HUES48 (cell line): ENCODE measurements around the gene UBE2O.

Source experiments
- H3K27ac ChIP-seq: one replicate; pipeline ENCODE4 v1.7.0; 2013; ENCODE audit warnings: low read depth, low read length, inconsistent platforms
- H3K27me3 ChIP-seq: 2 replicates; pipeline ENCODE4 v1.6.1; 2013; ENCODE audit warnings: mild to moderate bottlenecking, low read length; ENCODE audit not compliant: control insufficient read depth, insufficient read depth
- H3K36me3 ChIP-seq: 2 replicates; pipeline ENCODE4 v1.6.1; 2013; ENCODE audit warnings: low read length; ENCODE audit not compliant: control insufficient read depth, insufficient read depth
- H3K4me1 ChIP-seq: 2 replicates; pipeline ENCODE4 v1.6.1; 2013; ENCODE audit warnings: mild to moderate bottlenecking, low read length; ENCODE audit not compliant: control insufficient read depth, insufficient read depth
- H3K4me3 ChIP-seq: 2 replicates; pipeline ENCODE4 v1.5.1; 2013; ENCODE audit warnings: mild to moderate bottlenecking, low read depth, low read length
- H3K9ac ChIP-seq: 2 replicates; pipeline ENCODE4 v1.6.1; 2013; ENCODE audit warnings: mild to moderate bottlenecking, low read depth, low read length, moderate library complexity
- H3K9me3 ChIP-seq: 2 replicates; pipeline ENCODE4 v1.6.1; 2013; ENCODE audit warnings: low read length; ENCODE audit not compliant: control insufficient read depth, insufficient read depth

The UBE2O gene

GRCh38 chr17:76437467-76438402, 15.2 kb downstream of the UBE2O start:
- H3K27ac ChIP-seq = no peak overlapping the region
- no peak overlapping the region for H3K4me3 ChIP-seq
- H3K4me1 ChIP-seq = peaks cover 38% of the 10 kb centered on the region

GRCh38 chr17:76435751-76436150, 17.2 kb downstream of the UBE2O start:
- Histone ChIP-seq H3K4me1 (peaks cover 35% of the 10 kb centered on the region), H3K4me3 (no peak overlapping the region), H3K36me3 (peaks cover 5% of the 10 kb centered on the region), H3K27ac (no peak overlapping the region), H3K9me3 (no peaks in the 10 kb centered on the region), H3K9ac (no peak overlapping the region), H3K27me3 (no peaks in the 10 kb centered on the region)

More at GRCh38 chr17:76437467-76438402, 15.2 kb downstream of the UBE2O start:
- H3K9me3 ChIP-seq = no peaks in the 10 kb centered on the region
- peaks cover 5% of the 10 kb centered on the region for H3K36me3 ChIP-seq
- H3K9ac ChIP-seq = no peak overlapping the region
- no peaks in the 10 kb centered on the region for H3K27me3 ChIP-seq

- Histone ChIP-seq H3K9ac (no peak overlapping the region), H3K27ac (no peak overlapping the region), H3K4me1 (peaks cover 38% of the 10 kb centered on the region), H3K36me3 (peaks cover 6% of the 10 kb centered on the region), H3K9me3 (no peaks in the 10 kb centered on the region), H3K27me3 (no peaks in the 10 kb centered on the region), H3K4me3 (no peak overlapping the region)
Measured at GRCh38 chr17:76434870-76435269, 18.1 kb downstream of the UBE2O start.

- Histone ChIP-seq H3K9ac (no peak overlapping the region), H3K4me3 (no peak overlapping the region), H3K36me3 (peaks cover 7% of the 10 kb centered on the region), H3K27ac (no peak overlapping the region), H3K9me3 (no peaks in the 10 kb centered on the region), H3K27me3 (no peaks in the 10 kb centered on the region), H3K4me1 (peaks cover 34% of the 10 kb centered on the region)
Measured at GRCh38 chr17:76433693-76434092, 19.3 kb downstream of the UBE2O start.

GRCh38 chr17:76432712-76433336, 20.1 kb downstream of the UBE2O start:
- peaks cover 7% of the 10 kb centered on the region for H3K36me3 ChIP-seq
- no peaks in the 10 kb centered on the region for H3K9me3 ChIP-seq
- no peak overlapping the region for H3K4me3 ChIP-seq
- H3K27ac ChIP-seq = no peak overlapping the region
- no peak overlapping the region for H3K9ac ChIP-seq
- peaks cover 26% of the 10 kb centered on the region for H3K4me1 ChIP-seq
- H3K27me3 ChIP-seq = no peaks in the 10 kb centered on the region

- Histone ChIP-seq H3K4me1 (peaks cover 25% of the 10 kb centered on the region), H3K9me3 (no peaks in the 10 kb centered on the region)
Measured at GRCh38 chr17:76432004-76432403, 20.9 kb downstream of the UBE2O start.

GRCh38 chr17:76431509-76431908, 21.4 kb downstream of the UBE2O start:
- Histone ChIP-seq H3K9ac (no peak overlapping the region), H3K4me1 (peaks cover 25% of the 10 kb centered on the region)

More at GRCh38 chr17:76432004-76432403, 20.9 kb downstream of the UBE2O start:
- no peak overlapping the region for H3K9ac ChIP-seq
- no peak overlapping the region for H3K27ac ChIP-seq
- no peaks in the 10 kb centered on the region for H3K27me3 ChIP-seq
- peaks cover 7% of the 10 kb centered on the region for H3K36me3 ChIP-seq
- no peak overlapping the region for H3K4me3 ChIP-seq

GRCh38 chr17:76428511-76428910, 24.4 kb downstream of the UBE2O start:
- no peak overlapping the region for H3K27ac ChIP-seq
- H3K4me1 ChIP-seq = peaks cover 25% of the 10 kb centered on the region
- H3K27me3 ChIP-seq = no peaks in the 10 kb centered on the region
- no peak overlapping the region for H3K9ac ChIP-seq
- H3K36me3 ChIP-seq = peaks cover 3% of the 10 kb centered on the region; the same call in 1 of the 2 replicates
- H3K4me3 ChIP-seq = no peak overlapping the region
- H3K9me3 ChIP-seq = no peaks in the 10 kb centered on the region

More at GRCh38 chr17:76431509-76431908, 21.4 kb downstream of the UBE2O start:
- Histone ChIP-seq H3K27me3 (no peaks in the 10 kb centered on the region), H3K27ac (no peak overlapping the region), H3K4me3 (no peak overlapping the region), H3K9me3 (no peaks in the 10 kb centered on the region), H3K36me3 (peaks cover 7% of the 10 kb centered on the region)

GRCh38 chr17:76427501-76428231, 25.3 kb downstream of the UBE2O start:
- no peaks in the 10 kb centered on the region for H3K27me3 ChIP-seq
- no peaks in the 10 kb centered on the region for H3K9me3 ChIP-seq
- peaks cover 3% of the 10 kb centered on the region; the same call in 1 of the 2 replicates for H3K36me3 ChIP-seq
- H3K4me3 ChIP-seq = no peak overlapping the region
- peaks cover 25% of the 10 kb centered on the region for H3K4me1 ChIP-seq
- H3K27ac ChIP-seq = no peak overlapping the region
- no peak overlapping the region for H3K9ac ChIP-seq

- H3K36me3 ChIP-seq = peaks cover 3% of the 10 kb centered on the region; the same call in 1 of the 2 replicates
- H3K27ac ChIP-seq = no peak overlapping the region
- H3K27me3 ChIP-seq = no peaks in the 10 kb centered on the region
- peaks cover 19% of the 10 kb centered on the region for H3K4me1 ChIP-seq
- no peaks in the 10 kb centered on the region for H3K9me3 ChIP-seq
- no peak overlapping the region for H3K9ac ChIP-seq
- H3K4me3 ChIP-seq = no peak overlapping the region
Measured at GRCh38 chr17:76426853-76427252, 26.1 kb downstream of the UBE2O start.
